HFF-Myc (cell line): ENCODE data around the gene PRKAR1B.
"Not testable (repeated sequence)": the region's sequence is repeated elsewhere in the genome, so short reads cannot be mapped to it uniquely, and the experiment has no call there.

Source experiments
- DNase-seq: peaks from one replicate; pipeline ENCODE4 v3.0.0-alpha.2; 2011; ENCODE audit warnings: low read depth; ENCODE audit errors: extremely low read depth
- H3K4me3 ChIP-seq: replicated peaks from 2 replicates; pipeline ENCODE4 v1.5.1; 2011; ENCODE audit warnings: low read depth, mild to moderate bottlenecking, control low read depth, low read length
- TF ChIP-seq, protein P1 (sequence below): IDR thresholded peaks from 2 replicates; pipeline ENCODE4 v1.5.1; 2012; ENCODE audit warnings: mild to moderate bottlenecking, low read depth, low read length, control low read depth; ENCODE audit errors: missing control alignments

The PRKAR1B gene

DNA sequence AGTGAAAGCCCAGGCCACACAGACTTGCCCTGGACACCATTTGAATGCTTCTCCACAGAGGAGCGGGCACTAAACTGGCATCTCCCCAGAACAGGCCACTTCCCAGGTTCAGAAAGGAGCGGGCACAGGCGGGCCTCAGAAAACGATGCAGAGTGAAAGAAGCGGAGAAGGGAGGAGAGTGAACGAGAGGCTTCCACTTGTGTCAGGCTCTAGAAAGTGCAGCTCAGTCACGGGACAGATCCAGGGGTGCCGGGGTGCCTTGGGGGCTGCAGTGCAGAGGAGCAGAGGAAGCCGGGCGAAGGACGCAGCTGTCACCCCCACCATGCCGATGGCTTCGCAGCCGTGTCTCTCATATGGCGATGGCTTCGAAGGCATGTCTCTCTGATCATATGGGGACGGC lies 26.1 kb upstream of the PRKAR1B start:
- no peak overlapping the region for H3K4me3 ChIP-seq
- DNase-seq: no peak
- TF ChIP-seq, protein P1, sequence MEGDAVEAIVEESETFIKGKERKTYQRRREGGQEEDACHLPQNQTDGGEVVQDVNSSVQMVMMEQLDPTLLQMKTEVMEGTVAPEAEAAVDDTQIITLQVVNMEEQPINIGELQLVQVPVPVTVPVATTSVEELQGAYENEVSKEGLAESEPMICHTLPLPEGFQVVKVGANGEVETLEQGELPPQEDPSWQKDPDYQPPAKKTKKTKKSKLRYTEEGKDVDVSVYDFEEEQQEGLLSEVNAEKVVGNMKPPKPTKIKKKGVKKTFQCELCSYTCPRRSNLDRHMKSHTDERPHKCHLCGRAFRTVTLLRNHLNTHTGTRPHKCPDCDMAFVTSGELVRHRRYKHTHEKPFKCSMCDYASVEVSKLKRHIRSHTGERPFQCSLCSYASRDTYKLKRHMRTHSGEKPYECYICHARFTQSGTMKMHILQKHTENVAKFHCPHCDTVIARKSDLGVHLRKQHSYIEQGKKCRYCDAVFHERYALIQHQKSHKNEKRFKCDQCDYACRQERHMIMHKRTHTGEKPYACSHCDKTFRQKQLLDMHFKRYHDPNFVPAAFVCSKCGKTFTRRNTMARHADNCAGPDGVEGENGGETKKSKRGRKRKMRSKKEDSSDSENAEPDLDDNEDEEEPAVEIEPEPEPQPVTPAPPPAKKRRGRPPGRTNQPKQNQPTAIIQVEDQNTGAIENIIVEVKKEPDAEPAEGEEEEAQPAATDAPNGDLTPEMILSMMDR: no peak

DNA sequence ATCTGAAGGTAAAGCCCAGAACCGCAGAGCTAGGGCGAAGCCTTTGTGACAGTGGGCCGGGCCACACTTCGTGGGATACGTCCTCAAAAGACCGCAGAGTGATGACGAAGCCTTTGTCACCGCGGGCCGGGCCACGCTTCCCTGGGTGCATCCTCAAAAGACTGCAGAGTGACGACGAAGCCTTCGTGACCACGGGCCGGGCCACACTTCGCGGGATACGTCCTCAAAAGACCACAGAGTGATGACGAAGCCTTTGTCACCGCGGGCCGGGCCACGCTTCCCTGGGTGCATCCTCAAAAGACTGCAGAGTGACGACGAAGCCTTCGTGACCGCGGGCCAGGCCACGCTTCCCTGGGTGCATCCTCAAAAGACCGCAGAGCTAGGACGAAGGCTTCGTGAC lies 25.2 kb upstream of the PRKAR1B start:
- DNase-seq, H3K4me3 ChIP-seq: not testable (repeated sequence)

DNA sequence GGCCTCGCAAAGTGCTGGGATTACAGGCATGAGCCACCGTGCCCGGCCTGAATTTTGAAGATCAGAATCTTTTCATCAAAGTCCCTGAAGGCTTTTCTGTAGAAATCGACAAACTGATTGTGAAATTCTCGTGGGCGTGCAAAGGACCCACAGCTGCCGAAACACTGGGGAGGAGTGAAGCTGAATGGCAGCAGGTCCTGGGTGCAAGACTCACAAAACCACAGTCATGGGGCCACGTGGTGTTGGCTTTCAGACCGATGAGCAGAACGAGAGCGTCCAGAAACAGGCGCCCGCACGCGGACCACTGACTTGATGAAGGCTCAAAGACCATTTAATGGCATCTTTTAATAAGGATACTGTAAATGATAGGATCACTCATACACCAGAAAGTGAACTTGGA lies 24.7 kb upstream of the PRKAR1B start:
- DNase-seq: no peak
- TF ChIP-seq, protein P1: no peak
- H3K4me3 ChIP-seq: no peak overlapping the region

DNA sequence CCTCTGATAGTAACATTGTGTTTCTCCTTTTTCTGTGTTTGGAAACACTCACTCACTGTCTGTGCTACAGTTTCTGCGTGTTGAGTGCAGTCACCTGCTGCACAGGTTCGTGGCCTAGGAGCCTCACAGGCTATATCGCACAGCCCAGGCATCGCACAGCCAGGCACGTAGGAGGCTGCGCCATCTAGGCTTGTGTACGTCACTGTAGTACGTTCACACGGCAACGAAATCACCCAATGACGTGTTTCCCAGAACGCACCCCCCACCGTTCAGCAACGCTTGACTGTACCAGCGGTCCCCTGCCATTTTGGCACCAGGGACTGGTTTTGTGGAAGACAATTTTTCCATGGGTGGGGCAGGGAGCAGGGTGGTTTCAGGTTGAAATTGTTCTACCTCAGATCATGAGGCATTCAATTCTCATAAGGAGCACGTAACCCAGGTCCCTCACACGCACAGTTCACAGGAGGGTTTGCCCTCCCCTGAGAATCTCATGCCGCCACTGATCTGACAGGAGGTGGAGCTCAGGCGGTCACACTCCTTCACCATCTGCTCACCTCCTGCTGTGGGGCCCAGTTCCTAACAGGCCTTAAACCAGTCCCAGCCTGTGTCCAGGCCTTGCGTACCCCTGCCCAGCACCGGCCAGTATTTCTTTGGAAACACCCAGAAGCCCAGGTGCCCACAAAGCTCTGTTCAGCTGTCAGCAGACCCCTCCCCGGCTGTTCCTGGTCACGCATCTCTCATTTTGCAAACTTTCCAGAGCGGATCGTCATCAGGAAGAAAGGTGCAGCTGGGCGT lies 23.2 kb upstream of the PRKAR1B start:
- H3K4me3 ChIP-seq: no peak overlapping the region
- TF ChIP-seq, protein P1: no peak
- DNase-seq: no peak

DNA sequence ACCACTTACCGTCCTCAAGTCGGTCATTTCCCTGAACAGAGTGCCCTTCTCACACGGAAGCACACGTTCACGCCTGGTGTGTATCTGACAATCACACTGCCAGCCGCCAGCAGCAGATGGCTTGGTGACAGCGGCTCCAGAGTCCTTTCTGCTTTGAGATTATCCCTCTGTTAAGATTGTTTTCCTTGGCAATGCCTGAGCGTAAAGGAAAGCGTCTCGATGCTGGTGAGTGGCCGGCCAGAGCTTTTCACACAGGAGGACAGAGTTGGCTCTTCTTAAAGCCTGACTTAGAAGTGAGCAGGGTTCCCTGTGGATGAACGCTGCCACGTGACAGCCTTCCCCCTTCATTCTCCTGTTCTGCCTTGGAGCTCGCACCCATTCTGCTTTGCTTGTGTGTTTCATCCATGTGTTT lies 22.1 kb upstream of the PRKAR1B start:
- DNase-seq: no peak
- H3K4me3 ChIP-seq: no peak overlapping the region
- TF ChIP-seq, protein P1: no peak

DNA sequence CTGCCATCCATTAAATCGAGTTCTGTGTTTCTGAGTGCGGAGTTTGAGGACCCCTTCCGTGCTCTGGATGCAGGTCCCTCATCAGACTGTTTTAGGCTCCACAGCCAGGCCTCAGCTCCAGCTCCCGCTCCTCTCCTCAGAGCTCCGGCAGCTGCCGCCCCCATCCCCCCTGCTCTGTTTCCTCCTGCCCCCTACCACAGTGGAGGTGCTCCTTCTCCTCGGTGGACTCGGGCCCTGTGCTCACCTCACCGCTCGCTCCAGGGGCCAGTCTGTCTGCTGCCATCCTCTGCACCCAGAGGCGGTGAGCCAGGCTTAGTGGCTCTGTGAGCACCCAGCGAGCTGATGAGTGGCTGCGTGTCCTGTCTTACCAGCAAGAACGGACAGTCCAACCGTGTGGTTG lies 21.4 kb upstream of the PRKAR1B start:
- H3K4me3 ChIP-seq: no peak overlapping the region
- DNase-seq: no peak
- TF ChIP-seq, protein P1: no peak

DNA sequence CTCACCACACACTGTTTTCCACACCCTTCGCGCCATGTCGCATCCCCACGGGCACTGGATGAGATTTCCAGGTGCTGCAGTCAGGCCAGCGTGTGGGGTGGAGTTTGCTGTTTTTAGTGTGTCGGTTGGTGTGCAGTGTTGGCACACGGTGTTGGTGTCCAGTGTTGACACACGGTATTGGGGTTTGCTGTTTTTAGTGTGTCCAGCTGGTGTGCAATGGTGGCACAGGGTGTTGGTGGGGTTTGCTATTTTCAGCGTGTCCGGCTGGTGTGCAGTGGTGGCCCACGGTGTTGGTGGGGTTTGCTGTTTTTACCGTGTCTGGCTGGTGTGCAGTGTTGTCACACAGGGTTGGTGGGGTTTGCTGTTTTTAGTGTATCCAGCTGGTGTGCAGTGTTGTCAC lies 20.1 kb upstream of the PRKAR1B start:
- TF ChIP-seq, protein P1: no peak
- no peak for DNase-seq
- H3K4me3 ChIP-seq: no peak overlapping the region
